MV-4-11 (cell line): ENCODE results near the gene EMD.

Source experiments
- DNase-seq: peaks from one replicate; lab custom pipeline; 2025; lab: John Stamatoyannopoulos, UW

The EMD gene

DNA sequence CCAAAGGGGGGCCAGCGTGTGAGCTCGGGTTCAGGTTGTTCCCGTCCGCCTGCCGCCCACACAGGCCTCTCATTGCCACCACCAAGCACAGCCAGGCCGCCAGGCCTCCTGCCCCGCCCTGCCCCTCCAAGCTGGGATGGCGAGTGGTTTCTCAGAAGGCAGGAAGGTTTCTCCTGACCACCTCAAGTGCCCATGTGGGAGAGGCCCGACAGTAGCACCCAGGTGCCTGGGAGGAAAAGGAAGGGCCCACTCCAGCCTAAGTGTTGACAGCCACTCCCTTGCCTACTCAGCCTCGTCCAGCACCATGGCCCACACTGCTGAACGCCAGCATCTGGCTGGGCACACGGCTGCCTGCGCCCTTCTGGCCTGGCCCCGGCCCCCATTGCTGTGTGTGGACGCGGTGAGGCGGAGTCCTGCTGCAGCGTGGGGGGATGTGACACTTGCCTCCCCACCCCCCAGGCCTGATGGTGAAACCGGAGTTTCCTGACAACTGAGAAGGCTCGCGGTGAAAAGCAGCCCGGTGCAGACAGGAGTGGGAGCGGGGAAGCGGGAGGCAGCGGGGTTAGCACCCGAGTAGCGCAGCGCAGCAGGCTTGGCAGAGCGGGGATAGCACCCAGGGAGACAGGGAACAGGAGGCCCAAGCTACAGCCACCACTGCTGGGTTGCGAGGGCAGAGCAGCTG lies 23.9 kb upstream of the EMD start:
- DNase-seq = no peak

GRCh38 chrX:154355776-154356140 lies 23.3 kb upstream of the EMD start:
- DNase-seq = no peak

GRCh38 chrX:154356596-154356995 lies 22.5 kb upstream of the EMD start:
- DNase-seq = no peak

DNA sequence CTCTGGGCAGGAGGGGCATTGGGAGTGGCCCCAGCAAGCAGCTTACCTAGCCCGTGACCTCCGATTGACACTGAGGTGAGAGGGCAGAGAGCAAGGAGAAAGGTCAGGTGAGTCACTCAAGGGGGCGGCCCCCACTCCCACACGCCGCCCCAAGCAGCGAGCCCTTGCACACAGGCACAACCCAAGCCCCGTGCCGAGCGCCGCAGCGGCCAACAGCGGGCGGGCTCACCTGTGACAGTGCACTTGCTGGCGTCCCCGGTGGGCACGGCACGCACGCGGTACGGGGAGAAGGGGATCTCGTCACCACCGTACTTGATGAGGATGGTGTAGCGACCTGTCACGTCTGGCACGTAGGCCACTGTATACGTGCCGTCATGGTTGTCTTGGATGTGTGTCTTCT lies 21.9 kb upstream of the EMD start:
- DNase-seq = no peak

DNA sequence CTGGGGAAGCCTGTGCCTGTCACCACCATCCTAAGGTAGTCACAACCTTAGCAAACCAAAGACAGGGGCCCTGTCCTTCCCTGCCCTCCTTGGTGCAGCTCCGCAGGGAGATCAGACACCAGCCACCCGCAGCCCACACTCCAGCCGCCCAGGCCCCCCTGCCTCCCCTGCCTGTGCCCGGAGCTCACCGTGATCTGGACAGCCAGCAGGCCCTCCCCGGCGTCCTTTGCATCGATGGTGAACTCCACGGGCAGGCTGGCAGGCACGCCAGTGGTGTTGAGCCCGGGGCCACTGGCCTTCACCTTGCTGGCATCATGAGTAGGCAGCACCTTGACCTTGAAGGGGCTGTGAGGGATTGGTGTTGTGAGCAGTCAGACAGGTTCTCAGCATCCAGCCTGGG lies 21.1 kb upstream of the EMD start:
- no peak for DNase-seq

DNA sequence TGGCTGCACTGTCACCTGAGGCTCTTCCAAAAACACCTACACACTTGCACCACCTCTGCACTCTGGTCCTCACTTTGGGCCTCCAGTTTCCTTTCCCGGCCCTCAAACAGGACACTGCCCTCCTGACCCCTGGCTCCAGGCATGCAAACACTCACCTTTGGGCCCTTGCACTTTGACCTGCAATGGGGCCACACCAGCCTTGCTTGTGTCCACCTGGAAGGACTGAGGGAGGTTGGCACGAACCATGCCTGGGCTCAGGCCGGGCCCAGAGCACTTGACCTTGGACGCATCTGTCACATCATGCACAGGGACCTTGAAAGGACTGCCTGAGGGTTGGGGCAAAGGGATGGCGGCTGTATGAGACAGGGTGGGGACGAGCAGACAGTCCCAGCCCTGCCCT lies 20.3 kb upstream of the EMD start:
- DNase-seq = no peak

DNA sequence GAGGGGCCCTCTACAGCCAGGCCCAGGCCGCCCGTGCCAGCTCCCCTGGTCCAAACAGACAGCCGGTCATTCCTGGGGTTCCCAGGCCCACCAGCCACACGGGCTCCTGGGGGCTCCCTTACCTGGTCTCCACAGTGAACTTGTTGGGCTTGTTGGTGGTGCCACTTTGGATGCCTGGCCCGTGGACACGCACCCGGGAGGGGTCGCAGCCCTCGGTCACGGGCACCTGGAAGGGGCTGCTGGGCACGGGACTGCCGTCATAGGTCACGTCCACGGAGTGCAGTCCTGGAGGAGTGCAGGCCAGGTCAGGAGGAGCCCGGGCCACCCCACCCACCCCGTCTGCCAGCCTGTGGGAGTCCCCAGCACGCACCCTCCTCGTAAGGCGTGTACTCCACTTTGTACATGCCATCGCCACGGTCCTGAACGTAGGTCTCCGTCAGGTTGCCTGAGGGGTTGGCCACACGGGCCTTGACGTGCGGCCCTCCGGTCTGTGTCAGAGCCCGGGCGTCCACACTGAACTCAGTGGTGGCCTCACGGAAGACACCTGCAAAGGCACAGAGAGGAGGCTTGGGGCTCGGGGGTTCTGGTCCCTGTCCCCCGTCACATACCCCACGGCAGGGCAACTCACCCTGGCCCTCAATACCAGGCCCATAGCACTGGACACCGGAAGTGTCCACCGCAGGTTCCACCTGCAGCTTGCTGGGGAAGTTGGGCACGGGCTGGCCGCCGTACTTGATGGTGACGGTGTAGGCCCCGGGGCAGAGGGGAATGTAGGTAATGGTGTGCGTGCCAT lies 19.5 kb upstream of the EMD start:
- DNase-seq = no peak

GRCh38 chrX:154360155-154360713 lies 18.9 kb upstream of the EMD start:
- no peak for DNase-seq

- DNase-seq = no peak
Observed at GRCh38 chrX:154362085-154362742, 16.9 kb upstream of the EMD start.

- DNase-seq = no peak
Observed at GRCh38 chrX:154363706-154364439, 15.2 kb upstream of the EMD start.

- no peak for DNase-seq
Observed at GRCh38 chrX:154365052-154365600, 14.0 kb upstream of the EMD start.

GRCh38 chrX:154365997-154366665 lies 13.0 kb upstream of the EMD start:
- no peak for DNase-seq

- DNase-seq = no peak
Observed at GRCh38 chrX:154366666-154367055, 12.4 kb upstream of the EMD start.

GRCh38 chrX:154367474-154368308 lies 11.4 kb upstream of the EMD start:
- no peak for DNase-seq

DNA sequence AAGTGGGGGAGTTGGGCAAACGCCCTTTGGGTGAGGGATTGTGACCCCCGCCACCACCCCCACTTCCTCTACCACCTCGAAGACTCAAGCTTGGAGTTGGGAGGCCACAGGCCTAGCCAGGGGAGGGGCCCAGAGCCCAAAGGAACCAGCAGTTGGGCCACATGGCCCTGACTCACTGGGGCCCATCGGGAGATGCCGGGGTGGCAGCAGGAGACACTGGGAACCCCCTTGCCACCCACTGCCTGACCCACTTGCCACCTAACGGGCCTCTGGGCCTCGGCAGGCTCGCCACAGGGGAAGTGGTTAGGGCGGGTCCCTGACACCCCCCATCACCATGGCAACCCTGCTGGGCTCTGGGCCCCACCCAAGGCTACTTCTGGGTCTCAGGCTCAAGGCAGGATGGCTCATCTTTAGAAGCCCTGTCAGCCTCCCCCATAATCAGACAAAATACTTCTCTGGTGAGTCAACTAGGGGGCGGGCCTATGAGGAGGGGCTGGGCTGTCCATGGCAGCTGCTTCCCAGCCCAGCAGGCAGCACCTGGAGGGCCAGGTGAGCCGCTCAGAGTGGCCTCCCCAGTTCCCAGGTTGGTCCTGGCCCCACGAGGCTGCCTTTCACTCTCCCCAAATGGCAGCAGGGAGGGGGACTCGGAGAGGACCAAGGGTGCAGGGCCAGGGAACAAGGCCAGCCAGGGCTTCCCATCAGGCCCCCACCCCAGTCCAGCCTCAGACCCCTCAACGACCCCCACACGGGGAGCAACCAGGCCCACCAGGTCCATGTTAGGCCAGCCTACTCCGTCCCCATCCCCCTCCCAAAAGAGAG lies 10.3 kb upstream of the EMD start:
- DNase-seq = peak; percentile 97

GRCh38 chrX:154369449-154370299 lies 9.4 kb upstream of the EMD start:
- peak; percentile 56 for DNase-seq

GRCh38 chrX:154370300-154371016 lies 8.6 kb upstream of the EMD start:
- DNase-seq = no peak
